ENCODE data around the gene SYT1.

- TF ChIP-seq MAX (IDR thresholded peaks at IDR 0.05) (no peak), GABPA (IDR thresholded peaks at IDR 0.05; ENCODE audit: borderline replicate concordance, insufficient read depth, low read length) (no peak), RNF2 (IDR thresholded peaks at IDR 0.05; ENCODE audit: borderline replicate concordance, low read depth, low read length, missing control alignments, poor library complexity, severe bottlenecking) (no peak), SIN3A (conservative IDR thresholded peaks at IDR 0.05 in 1 of 2, IDR thresholded peaks at IDR 0.05 in 1 of 2; ENCODE audit: low read depth in 1 of 2, low read length in 2 of 2) (no peak), CTCF (IDR thresholded peaks at IDR 0.05; ENCODE audit: control extremely low read depth in 1 of 3, insufficient read depth in 1 of 3, low read depth in 1 of 3, low read length in 3 of 3) (no peak), PHF8 (conservative IDR thresholded peaks at IDR 0.05; ENCODE audit: low read depth, low read length) (no peak), EP300 (IDR thresholded peaks at IDR 0.05; ENCODE audit: borderline replicate concordance in 1 of 2, low read depth in 2 of 2, low read length in 2 of 2) (no peak), BACH1 (IDR thresholded peaks at IDR 0.05; ENCODE audit: low read length) (no peak), NRF1 (IDR thresholded peaks at IDR 0.05; ENCODE audit: low read depth, low read length) (no peak), CHD7 (IDR thresholded peaks at IDR 0.05; ENCODE audit: insufficient replicate concordance, low read length) (no peak), RXRA (IDR thresholded peaks at IDR 0.05; ENCODE audit: insufficient read depth, low read depth, low read length) (no peak)
Measured at GRCh38 chr12:79317179-79317847, 452.7 kb downstream of the SYT1 start.

Data from H1 (cell line).